Osteoblast (primary cell): ENCODE results near the gene TMEM209. TPM values are rescaled to one million over a fixed set of nuclear protein-coding genes. Genes with fewer than 3 reads are reported as not detected.

ENCODE experiments used
- DNase-seq: peaks from one replicate; pipeline ENCODE4 v3.0.0; 2011; ENCODE audit warnings: low spot score, mixed read lengths; ENCODE audit not compliant: insufficient read length; ENCODE audit errors: missing footprints
- H2AFZ ChIP-seq: 2 replicates; pipeline ENCODE4 v1.6.0; 2011; ENCODE audit warnings: mild to moderate bottlenecking, low read length
- H3K27ac ChIP-seq: 2 replicates; pipeline ENCODE4 v1.5.1; 2011; ENCODE audit warnings: mild to moderate bottlenecking, low read depth, low read length, moderate library complexity
- H3K27me3 ChIP-seq: 2 replicates; pipeline ENCODE4 v1.6.0; 2012; ENCODE audit warnings: mild to moderate bottlenecking, control low read depth, inconsistent platforms, low read length, moderate library complexity; ENCODE audit not compliant: insufficient read depth
- H3K36me3 ChIP-seq: 2 replicates; pipeline ENCODE4 v1.5.1; 2011; ENCODE audit warnings: mild to moderate bottlenecking, low read length, control low read depth, moderate library complexity; ENCODE audit not compliant: insufficient read depth
- H3K4me1 ChIP-seq: 2 replicates; pipeline ENCODE4 v1.5.1; 2011; ENCODE audit warnings: mild to moderate bottlenecking, low read length, control low read depth, moderate library complexity; ENCODE audit not compliant: insufficient read depth
- H3K4me2 ChIP-seq: 2 replicates; pipeline ENCODE4 v1.6.0; 2011; ENCODE audit warnings: mild to moderate bottlenecking, low read length; ENCODE audit not compliant: insufficient read depth
- H3K4me3 ChIP-seq: fragments of 200-600 bp; sonication (generic); 3 replicates; pipeline ENCODE4 v1.5.1; 2012; ENCODE audit warnings: mild to moderate bottlenecking, low read length, inconsistent platforms; ENCODE audit not compliant: insufficient read depth
- H3K79me2 ChIP-seq: 2 replicates; pipeline ENCODE4 v1.6.0; 2012; ENCODE audit warnings: mild to moderate bottlenecking, low read length, control low read depth, inconsistent platforms; ENCODE audit not compliant: insufficient read depth
- H3K9me3 ChIP-seq: 2 replicates; pipeline ENCODE4 v1.5.1; 2011; ENCODE audit warnings: low read depth, low read length, control low read depth
- H4K20me1 ChIP-seq: 2 replicates; pipeline ENCODE4 v1.6.0; 2012; ENCODE audit warnings: mild to moderate bottlenecking, low read length, control low read depth; ENCODE audit not compliant: insufficient read depth
- CTCF ChIP-seq: IDR thresholded peaks from 2 replicates; pipeline ENCODE4 v1.5.1; 2011; ENCODE audit warnings: mild to moderate bottlenecking, low read depth, low read length, moderate library complexity; ENCODE audit errors: extremely low read depth
- total RNA-seq: library from RNA; depleted of rRNA; stranded (reverse); fragments of >200 nt; gene quantifications from 2 replicates; pipeline ENCODE4 v1.2.3, GENCODE V29; 2012

TMEM209 gene
- total RNA-seq, 1 donor = 19.9 TPM

- peak; percentile 98 for DNase-seq
- Histone ChIP-seq H3K27me3 (no peaks in the 10 kb centered on the region), H3K79me2 (no peaks in the 10 kb centered on the region), H4K20me1 (no peaks in the 10 kb centered on the region), H3K4me2 (peak overlapping the region; percentile 88), H3K9me3 (no peaks in the 10 kb centered on the region), H3K4me1 (peaks cover 29% of the 10 kb centered on the region), H3K4me3 (peak overlapping the region; percentile 71), H2AFZ (peak overlapping the region; percentile 92), H3K27ac (peak overlapping the region; percentile 90), H3K36me3 (peaks cover 4% of the 10 kb centered on the region)
- no peak for TF ChIP-seq CTCF
These were observed 63.9 kb downstream of the TMEM209 start for GRCh38 chr7:130141161-130141883.

- no peaks in the 10 kb centered on the region for H3K27me3 ChIP-seq
- no peak for TF ChIP-seq CTCF
- peak overlapping the region; percentile 71 for H3K4me3 ChIP-seq
- H3K79me2 ChIP-seq = no peaks in the 10 kb centered on the region
- H3K27ac ChIP-seq = peak overlapping the region; percentile 90
- DNase-seq = no peak
- H3K36me3 ChIP-seq = peaks cover 4% of the 10 kb centered on the region
- H3K4me2 ChIP-seq = peak overlapping the region; percentile 88
- H3K9me3 ChIP-seq = no peaks in the 10 kb centered on the region
- peak overlapping the region; percentile 92 for H2AFZ ChIP-seq
- H3K4me1 ChIP-seq = peaks cover 35% of the 10 kb centered on the region
- H4K20me1 ChIP-seq = no peaks in the 10 kb centered on the region
These were observed 64.5 kb downstream of the TMEM209 start for GRCh38 chr7:130140551-130141160.

- H3K27ac ChIP-seq = no peak overlapping the region
- H2AFZ ChIP-seq = no peak overlapping the region
- H3K4me3 ChIP-seq = no peak overlapping the region
- H4K20me1 ChIP-seq = no peaks in the 10 kb centered on the region
- H3K4me1 ChIP-seq = peaks cover 31% of the 10 kb centered on the region
- TF ChIP-seq CTCF = no peak
- H3K9me3 ChIP-seq = no peaks in the 10 kb centered on the region
- no peak overlapping the region for H3K4me2 ChIP-seq
- H3K27me3 ChIP-seq = no peaks in the 10 kb centered on the region
- peak; percentile 78 for DNase-seq
- no peaks in the 10 kb centered on the region for H3K79me2 ChIP-seq
- H3K36me3 ChIP-seq = peaks cover 4% of the 10 kb centered on the region
These were observed 65.8 kb downstream of the TMEM209 start for GRCh38 chr7:130139193-130139960.

GRCh38 chr7:130137207-130137606, 68.0 kb downstream of the TMEM209 start:
- H4K20me1 ChIP-seq = no peaks in the 10 kb centered on the region
- H3K4me1 ChIP-seq = peaks cover 24% of the 10 kb centered on the region
- no peak overlapping the region for H3K27ac ChIP-seq
- H3K27me3 ChIP-seq = no peaks in the 10 kb centered on the region
- no peak overlapping the region for H2AFZ ChIP-seq
- no peak for TF ChIP-seq CTCF
- H3K4me2 ChIP-seq = no peak overlapping the region
- no peak overlapping the region for H3K4me3 ChIP-seq
- H3K36me3 ChIP-seq = peaks cover 14% of the 10 kb centered on the region
- no peak for DNase-seq
- H3K9me3 ChIP-seq = no peaks in the 10 kb centered on the region
- H3K79me2 ChIP-seq = no peaks in the 10 kb centered on the region
